NCI-H1092 (cell line): Measurements from ENCODE around the gene KCNMB3.

ENCODE experiments used
- DNase-seq: peaks from one replicate; lab custom pipeline; 2025; lab: John Stamatoyannopoulos, UW

Gene KCNMB3

GRCh38 chr3:179196098-179196497 lies 54.8 kb downstream of the KCNMB3 start:
- DNase-seq: no peak

DNA sequence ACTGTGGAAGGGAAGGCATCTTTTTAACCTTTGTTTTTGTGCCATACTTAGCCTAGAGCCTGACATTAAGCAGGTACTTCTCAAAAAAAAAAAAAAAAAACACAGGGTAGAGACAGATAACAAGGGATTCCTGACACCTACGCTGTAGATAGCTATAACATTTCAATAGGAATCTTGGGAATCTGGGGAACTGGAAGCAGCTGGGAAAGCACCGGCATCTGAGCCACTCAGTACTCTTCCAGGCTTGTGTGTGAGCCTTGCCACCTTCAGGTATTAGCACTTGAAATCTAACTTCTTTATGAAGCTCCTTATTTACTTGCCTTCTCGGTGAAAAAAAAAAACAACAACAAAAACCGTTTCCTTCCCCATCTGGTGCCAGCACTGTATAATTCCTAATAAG lies 56.0 kb downstream of the KCNMB3 start:
- no peak for DNase-seq
